SHP77 treated with DMSO at 0.1 percent for 48 hours (cell line): ENCODE measurements around the gene AP1M1.
A peak's percentile ranks its signal among the peaks of the same experiment; 100 is the strongest.
"Not testable (repeated sequence)": the region's sequence is repeated elsewhere in the genome, so short reads cannot be mapped to it uniquely, and the experiment has no call there.

Experiments
- DNase-seq: peaks from one replicate; lab custom pipeline; 2025; lab: John Stamatoyannopoulos, UW

Gene AP1M1

DNA sequence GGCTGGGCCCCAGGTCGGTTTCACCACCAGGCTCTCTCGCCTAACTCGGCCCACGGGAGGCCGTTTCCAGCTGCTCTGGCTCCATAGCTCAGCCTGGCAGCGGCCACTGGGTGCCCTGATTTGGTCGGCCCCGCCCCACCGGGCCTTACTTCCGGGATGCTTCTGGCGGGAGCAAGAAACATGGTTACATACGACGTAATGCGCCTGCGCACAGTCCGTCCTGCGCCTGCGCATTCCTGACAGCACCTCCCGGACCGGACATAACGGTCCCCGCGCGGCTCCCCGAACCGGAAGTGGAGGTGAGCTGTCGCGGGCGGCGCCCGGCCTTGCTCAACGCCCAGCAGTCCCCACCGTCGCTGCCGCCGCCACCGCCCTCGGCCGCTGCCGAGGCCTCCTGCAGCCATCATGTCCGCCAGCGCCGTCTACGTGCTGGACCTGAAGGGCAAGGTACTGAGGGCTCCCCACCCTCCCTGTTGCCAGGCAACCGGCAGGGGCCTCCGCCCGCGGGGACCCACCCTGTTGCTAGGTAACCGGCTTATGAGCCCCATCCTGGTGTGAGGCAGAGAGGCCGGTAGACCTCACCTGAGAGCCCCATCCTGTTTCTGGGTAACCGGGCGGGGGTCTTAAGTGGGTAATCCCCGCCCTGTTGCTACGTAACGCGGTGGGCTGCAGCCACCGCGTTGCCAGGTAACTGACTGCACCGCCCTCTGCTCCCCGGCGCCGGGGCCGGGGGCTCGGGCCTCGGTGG, at the start of gene AP1M1:
Gene AP1M1, plus strand, starts transcription at position 290 of the 748 bp plus-strand sequence. Its CDS starts 116 bp downstream, at position 406.
- peak; percentile 99 for DNase-seq

- no peak for DNase-seq
Measured at GRCh38 chr19:16148443-16149229, 49.1 kb upstream of the AP1M1 start.

GRCh38 chr19:16153582-16154336, 44.0 kb upstream of the AP1M1 start:
- no peak for DNase-seq

DNA sequence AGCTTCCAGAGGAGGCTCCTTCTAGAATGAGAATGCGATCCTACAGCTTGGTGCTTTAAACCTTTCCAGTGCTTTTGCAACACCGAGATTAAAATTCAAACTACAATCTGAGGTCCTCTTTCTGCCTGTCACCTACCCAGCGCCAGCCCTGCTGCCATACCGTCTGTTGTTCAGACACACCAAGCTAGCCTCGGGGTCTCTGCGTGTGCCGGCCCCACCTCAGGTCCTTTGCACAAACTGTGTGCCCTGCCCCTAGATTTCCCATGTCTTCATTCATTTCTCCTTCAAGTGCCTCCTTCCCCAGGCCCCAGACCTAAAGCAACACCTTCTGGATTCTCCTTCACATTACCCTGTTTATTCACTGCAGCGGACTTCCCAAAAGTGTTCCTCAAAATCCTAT, 43.2 kb upstream of the AP1M1 start:
- no peak for DNase-seq

DNA sequence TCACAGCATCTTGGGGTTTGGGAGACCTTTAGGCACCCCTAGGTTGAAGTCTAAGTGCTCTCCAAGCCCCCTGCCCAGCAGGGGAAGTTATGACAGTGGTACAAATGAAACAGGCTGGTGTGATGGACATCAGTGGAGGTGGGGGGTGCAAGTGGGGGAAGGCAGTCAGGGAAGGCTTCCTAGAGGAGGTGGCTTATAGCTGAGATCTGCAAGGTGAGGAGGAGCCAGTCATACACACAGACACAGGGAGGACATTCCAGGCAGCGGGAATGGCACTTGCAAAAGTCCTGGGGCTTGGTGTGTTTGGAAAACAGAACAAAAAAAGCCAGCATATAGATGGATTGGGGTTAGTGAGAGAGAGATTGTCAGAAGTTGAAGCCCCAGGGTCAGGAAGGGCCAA, 42.6 kb upstream of the AP1M1 start:
- no peak for DNase-seq

GRCh38 chr19:16156904-16157303, 40.8 kb upstream of the AP1M1 start:
- no peak for DNase-seq

GRCh38 chr19:16157601-16158000, 40.1 kb upstream of the AP1M1 start:
- DNase-seq = no peak

DNA sequence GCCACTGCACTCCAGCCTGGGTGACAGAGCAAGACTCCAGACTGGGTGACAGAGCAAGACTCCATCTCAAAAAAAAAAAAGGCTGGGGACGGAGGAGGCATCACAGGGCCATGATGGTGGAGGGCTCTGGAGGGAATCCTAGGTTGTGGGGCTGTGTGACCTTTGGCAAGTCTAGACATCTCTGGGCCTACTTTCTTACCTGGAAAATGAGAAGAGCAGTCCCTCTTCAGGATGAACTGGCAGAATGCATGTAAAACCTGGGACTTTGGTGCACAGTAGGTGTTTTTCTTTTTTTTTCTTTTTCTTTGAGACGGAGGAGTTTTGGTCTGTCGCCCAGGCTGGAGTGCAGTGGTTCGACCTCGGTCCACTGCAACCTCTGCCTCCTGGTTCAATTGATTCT, 38.1 kb upstream of the AP1M1 start:
- DNase-seq = no peak

DNA sequence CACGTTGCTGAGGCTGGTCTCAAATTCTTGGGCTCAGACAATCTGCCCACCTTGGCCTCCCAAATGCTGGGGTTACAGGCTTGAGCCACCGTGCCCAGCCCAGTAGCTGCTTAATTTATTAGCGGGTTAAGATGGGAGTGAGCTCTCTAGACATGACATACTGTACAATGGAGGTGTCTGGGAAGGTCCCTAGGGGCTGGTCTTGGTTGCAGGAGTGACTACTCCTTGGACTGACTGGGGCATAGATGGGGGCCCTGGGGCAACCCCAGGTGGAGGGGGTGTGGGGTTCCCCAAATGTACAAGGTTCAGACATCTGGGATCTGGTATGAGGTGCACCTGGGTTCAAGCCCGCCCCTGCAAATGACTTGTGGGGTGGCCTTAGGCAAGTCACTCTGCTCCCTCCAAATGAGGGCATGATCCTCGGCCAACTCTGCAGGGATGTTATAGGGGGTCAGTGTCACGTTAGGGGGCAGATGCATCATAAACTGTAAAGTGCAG, 37.2 kb upstream of the AP1M1 start:
- no peak for DNase-seq

GRCh38 chr19:16160943-16161560, 36.7 kb upstream of the AP1M1 start:
- DNase-seq = no peak

- no peak for DNase-seq
Measured at GRCh38 chr19:16161840-16162239, 35.9 kb upstream of the AP1M1 start.

DNA sequence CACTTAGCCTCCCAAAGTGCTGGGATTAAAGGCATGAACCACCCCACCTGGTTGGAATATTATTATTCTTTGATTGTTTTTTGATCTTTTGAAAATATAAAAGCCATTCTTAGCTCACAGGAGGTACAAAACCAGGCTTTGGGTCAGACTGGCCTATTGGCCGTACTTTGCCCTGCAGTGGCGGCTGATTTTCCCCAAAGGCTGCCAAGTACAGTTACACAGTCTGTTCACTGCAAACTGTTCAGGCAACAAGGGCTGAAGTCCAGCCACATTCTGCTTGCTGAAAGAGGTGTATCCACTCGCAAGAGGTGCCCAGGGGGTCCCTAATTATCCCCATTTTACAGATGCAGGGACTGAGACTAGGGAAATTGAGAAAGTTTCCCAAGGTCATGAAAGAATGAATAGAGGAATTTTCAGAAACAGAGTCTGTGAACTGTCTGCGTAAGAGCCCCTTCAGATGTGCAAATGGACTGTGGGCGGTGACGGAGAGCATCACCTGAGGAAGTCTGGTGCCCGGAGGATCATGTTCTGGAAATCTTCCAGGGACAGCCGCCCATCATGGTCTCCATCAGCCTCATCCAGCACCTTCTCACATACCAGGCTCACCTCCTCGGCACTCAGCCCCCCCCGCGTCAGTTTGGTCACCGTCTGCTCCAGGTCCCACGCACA, 33.4 kb upstream of the AP1M1 start:
- DNase-seq = no peak

DNA sequence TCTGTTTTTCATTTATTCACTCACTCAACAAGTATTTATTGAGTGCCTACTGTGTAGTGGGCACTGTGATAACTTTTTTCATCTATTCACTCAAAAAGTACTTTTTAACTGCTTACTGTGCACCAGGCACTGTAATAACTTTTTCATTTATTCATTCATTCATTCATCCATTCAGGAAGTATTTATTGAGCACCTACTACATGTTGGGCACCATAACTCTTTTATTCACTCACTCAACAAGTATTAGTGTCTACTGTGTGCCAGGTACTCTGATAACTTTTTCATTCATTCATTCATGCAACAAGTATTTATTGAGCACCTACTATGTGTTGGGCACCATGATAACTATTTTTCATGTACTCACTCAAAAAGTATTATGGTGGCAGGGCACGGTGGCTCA, 31.3 kb upstream of the AP1M1 start:
- DNase-seq = no peak

DNA sequence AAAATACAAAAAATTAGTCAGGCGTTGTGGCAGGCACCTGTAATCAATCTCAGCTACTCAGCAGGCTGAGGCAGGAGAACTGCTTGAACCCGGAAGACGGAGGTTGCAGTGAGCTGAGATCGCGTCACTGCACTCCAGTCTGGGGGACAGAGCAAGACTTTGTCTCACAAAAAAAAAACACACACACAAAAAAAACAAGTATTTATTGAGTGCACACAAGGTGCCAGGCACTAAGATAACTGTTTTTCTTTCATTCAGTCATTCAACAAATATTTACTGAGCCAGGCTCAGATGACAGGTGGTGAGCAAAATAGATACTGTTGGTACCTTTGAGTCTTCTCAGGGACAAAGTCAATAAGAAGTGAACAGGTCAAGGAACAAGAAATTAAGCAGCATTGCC, 30.7 kb upstream of the AP1M1 start:
- no peak for DNase-seq

DNA sequence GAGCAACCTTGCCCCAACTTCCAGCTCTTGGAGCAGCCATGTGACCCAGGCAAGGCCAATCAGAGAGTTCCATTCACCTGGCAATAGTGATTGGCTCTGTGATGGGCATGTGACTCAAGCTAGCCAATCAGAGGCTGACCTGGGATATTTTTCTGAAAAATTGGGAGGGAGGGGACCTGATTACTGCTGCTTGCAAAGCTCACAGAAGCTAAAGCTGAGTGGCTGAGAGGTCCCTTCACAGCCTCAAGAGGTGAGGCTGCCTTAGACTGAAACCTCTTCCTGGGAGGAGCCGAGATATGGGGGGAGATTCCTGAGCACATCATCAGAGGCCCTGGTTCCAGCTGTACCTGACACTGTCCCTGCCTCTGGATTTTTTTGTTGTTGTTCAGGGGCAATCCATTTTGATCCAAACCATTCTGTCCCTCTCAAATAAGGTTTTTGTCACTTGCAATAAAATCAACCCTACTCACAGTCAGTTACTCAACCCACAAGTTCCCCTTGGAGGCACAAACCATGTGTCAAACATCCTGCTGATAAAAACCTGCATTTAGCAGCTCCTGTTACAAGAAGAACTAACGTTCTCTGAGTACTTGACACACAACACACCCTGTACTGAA, 29.1 kb upstream of the AP1M1 start:
- DNase-seq = no peak

- no peak for DNase-seq
Measured at GRCh38 chr19:16170134-16170533, 27.6 kb upstream of the AP1M1 start.

GRCh38 chr19:16175954-16176353, 21.8 kb upstream of the AP1M1 start:
- no peak for DNase-seq

DNA sequence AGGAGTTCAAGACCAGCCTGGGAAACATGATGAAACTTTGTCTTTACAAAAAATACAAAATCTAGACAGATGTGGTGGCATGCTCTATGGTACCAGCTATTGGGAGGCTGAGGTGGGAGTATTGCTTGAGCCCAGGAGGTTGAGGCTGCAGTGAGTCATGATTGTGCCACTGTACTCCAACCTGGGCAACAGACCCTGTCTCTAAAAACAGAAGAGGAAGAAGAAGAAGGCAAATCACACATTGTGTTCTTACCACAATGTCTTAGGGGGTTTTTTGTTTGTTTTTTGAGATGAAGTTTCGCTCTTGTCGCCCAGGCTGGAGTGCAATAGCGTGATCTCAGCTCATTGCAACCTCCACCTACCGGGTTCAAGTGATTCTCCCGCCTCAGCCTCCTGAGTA, 18.8 kb upstream of the AP1M1 start:
- DNase-seq = not testable (repeated sequence)

- no peak for DNase-seq
Measured at GRCh38 chr19:16180611-16181010, 17.1 kb upstream of the AP1M1 start.

DNA sequence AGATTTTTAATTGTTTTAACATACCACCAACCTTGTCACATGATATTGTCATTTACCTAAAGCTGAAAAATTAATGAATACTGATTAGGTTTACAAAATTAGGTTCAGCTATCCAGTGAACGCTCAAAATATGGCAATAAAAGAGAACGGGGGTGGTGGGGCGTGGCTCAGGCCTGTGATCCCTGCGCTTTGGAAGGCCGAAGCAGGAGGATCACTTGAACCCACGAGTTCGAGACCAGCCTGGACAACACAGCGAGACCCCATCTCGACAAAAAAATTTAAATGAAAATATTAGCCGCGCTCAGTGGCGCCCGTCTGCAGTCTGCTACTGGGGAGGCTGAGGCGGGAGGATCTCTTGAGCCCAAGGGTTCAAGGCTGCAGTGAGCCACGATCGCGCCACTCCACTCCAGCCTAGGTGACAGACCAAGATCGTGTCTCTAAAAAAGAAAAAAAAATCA, 13.0 kb upstream of the AP1M1 start:
- no peak for DNase-seq
